Peyer's patch (tissue), 4 donors: ENCODE data around the gene CPED1. TPM values are rescaled to one million over a fixed set of nuclear protein-coding genes. Genes with fewer than 3 reads are reported as not detected.

Source experiments
- DNase-seq, 3 donors: peaks; one replicate each; pipeline ENCODE4 v3.0.0-alpha.2; 2017 to 2019
- H3K27ac ChIP-seq, 4 donors: fragments of 200-600 bp; sonication (generic); one replicate each; pipeline ENCODE4 v1.5.1; 2016 to 2019
- H3K27me3 ChIP-seq, 2 donors: fragments of 200-600 bp; sonication (generic); one replicate each; pipeline ENCODE4 v1.5.1; 2019
- H3K36me3 ChIP-seq, 3 donors: fragments of 200-600 bp; sonication (generic); one replicate each; pipeline ENCODE4 v1.5.1; 2016 to 2019
- H3K4me1 ChIP-seq, 4 donors: fragments of 200-600 bp; sonication (generic); one replicate each; pipeline ENCODE4 v1.5.1; 2016 to 2019
- H3K4me3 ChIP-seq, 4 donors: fragments of 200-600 bp; sonication (generic); 1 replicate in 3 of 4; 2 replicates in 1 of 4; pipeline ENCODE4 v1.5.1; 2016 to 2019; ENCODE audit warnings: mild to moderate bottlenecking in 1 of 4
- H3K9me3 ChIP-seq, 4 donors: fragments of 200-600 bp; sonication (generic); one replicate each; pipeline ENCODE4 v1.5.1; 2016 to 2019; ENCODE audit warnings: mild to moderate bottlenecking in 1 of 4
- POLR2A ChIP-seq, 2 donors: fragments of 450-650 bp; IDR thresholded peaks; one replicate each; pipeline ENCODE4 v1.5.1; 2017; ENCODE audit warnings: antibody characterized with exemption in 2 of 2, mild to moderate bottlenecking in 2 of 2, moderate library complexity in 2 of 2
- total RNA-seq, 4 donors: library from RNA; depleted of rRNA; stranded (reverse); fragments of >200 nt; gene quantifications; one replicate each; pipeline ENCODE4 v1.1.0, GENCODE V29; 2016
- TF ChIP-seq, protein P1 (sequence below), 6 experiments: fragments of 450-650 bp in 4 of 6; fragments of 200-600 bp in 2 of 6; sonication (generic) in 1 of 6; IDR thresholded peaks; one replicate each; pipeline ENCODE4 v1.5.1; 2017 to 2019; ENCODE audit warnings: antibody characterized with exemption in 6 of 6, mild to moderate bottlenecking in 3 of 6, moderate library complexity in 1 of 6

Gene CPED1
- total RNA-seq, 4 donors from 2014 or later, result 4.4 to 50.3 (median 8.5) TPM

DNA sequence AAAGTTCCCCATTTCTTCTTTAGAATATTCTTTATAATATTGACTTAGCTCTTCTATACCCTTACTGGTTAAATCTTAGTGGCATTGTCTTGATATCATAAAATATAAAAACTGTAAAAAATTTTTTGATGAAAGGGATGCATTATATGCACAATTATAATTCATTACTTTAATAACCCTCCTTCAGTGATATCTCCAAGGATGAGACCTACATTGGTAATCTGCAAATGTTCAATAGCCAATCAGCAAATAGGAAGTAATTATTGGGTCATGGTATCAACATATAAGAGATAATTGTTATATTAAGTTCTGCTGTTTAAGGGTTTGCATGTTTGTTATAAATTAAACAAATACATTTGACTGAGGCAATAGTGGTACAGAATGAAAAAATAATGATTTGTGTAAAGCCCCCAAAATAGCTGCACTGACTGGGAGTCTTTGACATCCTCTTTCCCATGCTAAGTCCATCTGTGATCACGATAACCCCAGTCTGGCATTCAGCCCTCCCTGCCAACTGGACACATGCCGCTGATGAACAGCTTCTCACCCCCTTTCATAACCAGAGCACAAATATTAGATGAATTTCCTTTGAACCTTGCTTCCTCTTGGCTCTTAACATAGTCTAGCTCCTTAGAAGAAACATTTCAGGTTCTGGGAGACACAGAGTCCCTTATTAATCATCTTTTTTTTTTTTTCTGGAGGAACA, 169.5 kb downstream of the CPED1 start:
- H3K4me1 ChIP-seq, result no peaks in the 10 kb centered on the region
- no peak for TF ChIP-seq POLR2A (IDR thresholded peaks at IDR 0.05)
- TF ChIP-seq, protein P1, sequence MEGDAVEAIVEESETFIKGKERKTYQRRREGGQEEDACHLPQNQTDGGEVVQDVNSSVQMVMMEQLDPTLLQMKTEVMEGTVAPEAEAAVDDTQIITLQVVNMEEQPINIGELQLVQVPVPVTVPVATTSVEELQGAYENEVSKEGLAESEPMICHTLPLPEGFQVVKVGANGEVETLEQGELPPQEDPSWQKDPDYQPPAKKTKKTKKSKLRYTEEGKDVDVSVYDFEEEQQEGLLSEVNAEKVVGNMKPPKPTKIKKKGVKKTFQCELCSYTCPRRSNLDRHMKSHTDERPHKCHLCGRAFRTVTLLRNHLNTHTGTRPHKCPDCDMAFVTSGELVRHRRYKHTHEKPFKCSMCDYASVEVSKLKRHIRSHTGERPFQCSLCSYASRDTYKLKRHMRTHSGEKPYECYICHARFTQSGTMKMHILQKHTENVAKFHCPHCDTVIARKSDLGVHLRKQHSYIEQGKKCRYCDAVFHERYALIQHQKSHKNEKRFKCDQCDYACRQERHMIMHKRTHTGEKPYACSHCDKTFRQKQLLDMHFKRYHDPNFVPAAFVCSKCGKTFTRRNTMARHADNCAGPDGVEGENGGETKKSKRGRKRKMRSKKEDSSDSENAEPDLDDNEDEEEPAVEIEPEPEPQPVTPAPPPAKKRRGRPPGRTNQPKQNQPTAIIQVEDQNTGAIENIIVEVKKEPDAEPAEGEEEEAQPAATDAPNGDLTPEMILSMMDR (IDR thresholded peaks at IDR 0.05), result no peak
- no peak overlapping the region for H3K4me3 ChIP-seq
- no peaks in the 10 kb centered on the region for H3K36me3 ChIP-seq
- H3K9me3 ChIP-seq, result no peaks in the 10 kb centered on the region
- H3K27me3 ChIP-seq, result no peaks in the 10 kb centered on the region
- DNase-seq, result no peak
- no peak overlapping the region for H3K27ac ChIP-seq

GRCh38 chr7:121158665-121159064, 170.2 kb downstream of the CPED1 start:
- Histone ChIP-seq H3K27ac (no peak overlapping the region), H3K9me3 (no peaks in the 10 kb centered on the region), H3K4me3 (no peak overlapping the region), H3K4me1 (no peaks in the 10 kb centered on the region), H3K36me3 (no peaks in the 10 kb centered on the region), H3K27me3 (no peaks in the 10 kb centered on the region)
- no peak for TF ChIP-seq POLR2A (IDR thresholded peaks at IDR 0.05)
- TF ChIP-seq, protein P1 (IDR thresholded peaks at IDR 0.05), result no peak
- no peak for DNase-seq

DNA sequence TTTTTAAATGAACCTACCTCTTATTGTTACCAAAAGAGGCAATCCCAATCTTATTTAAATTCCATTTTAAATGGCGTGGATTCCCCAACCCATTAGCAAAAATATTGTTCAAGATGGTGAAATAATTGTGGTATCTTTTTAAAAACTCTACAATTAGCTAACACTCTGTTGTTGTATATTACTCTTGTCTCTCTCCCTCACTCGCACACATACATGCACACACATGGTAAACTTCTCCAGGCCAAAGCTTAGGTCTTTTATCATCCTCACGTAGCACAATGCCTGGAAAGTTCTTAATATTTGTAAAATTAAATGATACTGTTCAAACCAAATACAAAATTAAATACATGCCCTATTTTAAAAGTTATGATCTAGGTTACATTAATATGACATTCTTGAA, 171.0 kb downstream of the CPED1 start:
- Histone ChIP-seq H3K4me1 (no peaks in the 10 kb centered on the region), H3K36me3 (no peaks in the 10 kb centered on the region), H3K27me3 (no peaks in the 10 kb centered on the region), H3K9me3 (no peaks in the 10 kb centered on the region), H3K27ac (no peak overlapping the region), H3K4me3 (no peak overlapping the region)
- TF ChIP-seq POLR2A (IDR thresholded peaks at IDR 0.05), result no peak
- TF ChIP-seq, protein P1 (IDR thresholded peaks at IDR 0.05), result no peak
- DNase-seq, result no peak

GRCh38 chr7:121160150-121161008, 171.9 kb downstream of the CPED1 start:
- Histone ChIP-seq H3K4me3 (no peak overlapping the region), H3K9me3 (no peaks in the 10 kb centered on the region), H3K4me1 (no peaks in the 10 kb centered on the region), H3K27me3 (no peaks in the 10 kb centered on the region), H3K36me3 (no peaks in the 10 kb centered on the region), H3K27ac (no peak overlapping the region)
- TF ChIP-seq POLR2A (IDR thresholded peaks at IDR 0.05), result no peak
- no peak for DNase-seq

GRCh38 chr7:121163699-121164098, 175.2 kb downstream of the CPED1 start:
- Histone ChIP-seq H3K4me3 (no peak overlapping the region), H3K27me3 (no peaks in the 10 kb centered on the region), H3K9me3 (no peaks in the 10 kb centered on the region), H3K27ac (no peak overlapping the region), H3K4me1 (no peaks in the 10 kb centered on the region), H3K36me3 (no peaks in the 10 kb centered on the region)
- TF ChIP-seq, protein P1 (IDR thresholded peaks at IDR 0.05), result no peak
- no peak for TF ChIP-seq POLR2A (IDR thresholded peaks at IDR 0.05)
- DNase-seq, result no peak

DNA sequence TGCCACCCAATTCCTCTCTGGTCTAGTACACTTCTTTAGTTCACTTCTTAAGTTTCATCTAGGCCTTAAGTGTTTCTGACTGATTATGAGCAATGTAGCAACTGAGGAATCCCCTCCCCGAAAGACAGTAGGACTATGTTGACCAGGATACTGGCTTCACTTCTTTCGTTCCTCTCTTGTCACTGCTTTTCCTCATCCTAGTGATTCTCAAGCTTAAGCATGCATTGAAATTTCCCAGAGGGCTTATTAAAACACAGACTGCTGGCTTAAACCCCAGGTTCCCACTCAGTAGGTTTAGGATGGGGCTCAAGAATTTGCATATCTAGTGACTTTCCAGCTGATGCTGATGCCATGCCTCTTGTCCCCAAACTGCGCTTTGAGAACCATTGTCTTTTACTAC, 175.7 kb downstream of the CPED1 start:
- Histone ChIP-seq H3K27me3 (no peaks in the 10 kb centered on the region), H3K27ac (no peak overlapping the region), H3K4me1 (no peaks in the 10 kb centered on the region), H3K36me3 (no peaks in the 10 kb centered on the region), H3K9me3 (no peaks in the 10 kb centered on the region), H3K4me3 (no peak overlapping the region)
- no peak for TF ChIP-seq POLR2A (IDR thresholded peaks at IDR 0.05)
- TF ChIP-seq, protein P1 (IDR thresholded peaks at IDR 0.05), result no peak
- no peak for DNase-seq
